Uterus (tissue), 2 donors: Measurements from ENCODE around the gene CATSPER4.

Experiments
- CTCF ChIP-seq, 4 experiments: fragments of 200-600 bp in 2 of 4; fragments of 450-650 bp in 2 of 4; sonication (generic) in 2 of 4; IDR thresholded peaks; one replicate each; pipeline ENCODE4 v1.5.1; 2016 to 2019; ENCODE audit warnings: antibody characterized with exemption in 4 of 4, mild to moderate bottlenecking in 2 of 4, moderate library complexity in 1 of 4
- POLR2A ChIP-seq, 2 donors: fragments of 450-650 bp; IDR thresholded peaks; one replicate each; pipeline ENCODE4 v1.6.1; 2016; ENCODE audit warnings: antibody characterized with exemption in 2 of 2, mild to moderate bottlenecking in 1 of 2, moderate library complexity in 1 of 2

GRCh38 chr1:26156285-26157038 lies 33.9 kb upstream of the CATSPER4 start:
- no peak for TF ChIP-seq CTCF (IDR thresholded peaks at IDR 0.05)
- TF ChIP-seq POLR2A (IDR thresholded peaks at IDR 0.05): no peak
